ENCODE results near the gene TBC1D7.

DNA sequence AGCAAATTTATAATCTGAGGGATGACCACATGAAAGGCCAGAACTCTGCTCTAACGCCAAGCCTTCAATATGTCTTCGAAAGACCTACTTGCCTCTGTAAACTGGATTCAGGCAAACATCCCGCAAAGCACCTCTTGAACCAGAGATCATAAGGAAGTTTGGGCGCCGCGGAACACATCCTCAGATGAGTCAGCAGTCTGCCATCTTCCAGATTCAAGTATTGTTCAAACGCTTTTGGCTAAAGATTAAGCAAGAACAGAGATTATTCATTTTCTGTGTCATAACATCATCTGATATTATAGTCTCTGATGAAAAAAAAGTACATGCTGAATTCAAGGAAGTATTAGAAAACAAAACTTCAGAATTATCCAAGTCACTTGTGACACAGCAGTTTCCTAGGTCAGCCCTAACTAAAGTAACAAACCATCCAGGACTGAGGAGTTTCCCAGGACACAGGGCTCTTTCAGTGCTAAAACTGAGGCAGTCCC, 20.8 kb downstream of the TBC1D7 start:
- TF ChIP-seq EZH2 (IDR thresholded peaks at IDR 0.05; ENCODE audit: insufficient read depth, poor library complexity, severe bottlenecking) (no peak), EZH2phosphoT487 (IDR thresholded peaks at IDR 0.05; ENCODE audit: insufficient read depth, low read depth) (no peak)

All from GM23248 (cell line).